Epithelial cell of esophagus (primary cell): ENCODE results near the gene ALDH4A1.

Experiments
- DNase-seq: peaks from one replicate; pipeline ENCODE4 v3.0.0; 2010; ENCODE audit warnings: low read depth
- H3K4me3 ChIP-seq: 2 replicates; pipeline ENCODE4 v1.5.1; 2011; ENCODE audit warnings: mild to moderate bottlenecking, low read length, control low read depth
- TF ChIP-seq, protein P1 (sequence below): IDR thresholded peaks from 2 replicates; pipeline ENCODE4 v1.5.1; 2011; ENCODE audit warnings: low read depth, mild to moderate bottlenecking, low read length, control low read depth, inconsistent platforms; ENCODE audit not compliant: insufficient read depth; ENCODE audit errors: missing control alignments

ALDH4A1 gene

DNA sequence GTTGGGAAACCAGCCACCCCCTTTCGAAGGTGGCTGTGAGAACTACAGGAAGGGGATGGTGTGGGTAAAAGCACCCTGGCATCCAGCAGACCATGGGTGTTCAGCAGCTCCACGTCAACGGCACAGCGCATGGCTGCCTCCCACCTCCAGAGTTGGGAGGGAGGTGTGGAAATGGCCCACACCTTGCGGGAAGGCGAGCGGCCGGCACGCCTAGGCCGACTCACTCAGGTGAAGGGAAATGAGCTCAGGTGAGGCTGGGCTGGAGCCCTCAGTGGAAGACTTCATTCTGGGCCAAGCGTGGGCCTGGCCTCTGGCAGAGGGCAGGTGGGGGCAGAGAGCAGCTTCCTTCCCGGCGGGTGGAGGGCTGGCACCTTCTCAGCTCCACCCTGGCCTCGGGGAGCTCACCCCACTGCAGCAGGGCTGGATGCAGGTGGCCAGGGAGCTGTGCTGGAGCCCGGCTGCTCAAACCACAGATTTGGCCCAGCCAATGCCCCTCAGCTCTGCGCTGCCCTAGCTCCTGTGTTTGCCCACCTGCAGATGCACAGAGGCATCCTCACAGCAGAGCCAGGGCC lies 24.8 kb upstream of the ALDH4A1 start:
- peak; percentile 79 for DNase-seq

DNA sequence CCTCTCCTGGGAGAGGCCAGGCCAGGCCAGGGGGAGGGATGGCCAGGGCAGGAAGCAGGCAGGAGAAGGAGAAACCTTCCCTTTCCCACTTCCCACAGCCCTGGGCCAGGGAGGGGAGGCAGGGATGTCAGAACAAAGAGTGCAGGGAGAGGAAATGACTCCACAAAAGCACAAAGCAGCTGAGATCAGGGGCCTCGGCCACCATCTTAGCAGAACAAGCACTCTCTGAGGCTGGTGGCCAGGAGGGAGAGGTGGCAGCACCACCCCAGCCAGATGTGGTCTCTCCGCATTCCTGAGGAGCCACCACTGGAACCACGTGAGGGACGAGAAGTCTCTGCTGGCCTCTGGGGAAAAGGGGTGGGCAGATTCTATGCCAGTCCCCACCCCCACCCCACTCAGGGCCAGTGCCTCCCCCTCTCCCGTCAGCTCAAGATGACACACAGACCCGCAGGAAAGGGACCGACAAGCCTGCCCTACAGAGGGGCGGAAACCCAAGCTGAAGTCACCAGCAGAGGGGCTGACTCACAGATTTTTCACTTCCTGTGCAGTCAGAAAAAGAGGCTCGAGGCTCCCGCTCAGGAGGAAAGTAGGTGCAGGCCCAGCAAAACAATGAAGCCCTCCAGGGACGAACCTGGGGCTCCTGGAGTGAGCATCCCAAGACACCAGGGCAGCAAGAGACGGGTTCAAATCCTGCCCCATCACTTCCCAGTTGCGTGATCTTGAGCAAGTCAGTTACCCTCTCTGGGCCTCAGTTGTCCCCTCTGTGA lies 24.1 kb upstream of the ALDH4A1 start:
- TF ChIP-seq, protein P1, sequence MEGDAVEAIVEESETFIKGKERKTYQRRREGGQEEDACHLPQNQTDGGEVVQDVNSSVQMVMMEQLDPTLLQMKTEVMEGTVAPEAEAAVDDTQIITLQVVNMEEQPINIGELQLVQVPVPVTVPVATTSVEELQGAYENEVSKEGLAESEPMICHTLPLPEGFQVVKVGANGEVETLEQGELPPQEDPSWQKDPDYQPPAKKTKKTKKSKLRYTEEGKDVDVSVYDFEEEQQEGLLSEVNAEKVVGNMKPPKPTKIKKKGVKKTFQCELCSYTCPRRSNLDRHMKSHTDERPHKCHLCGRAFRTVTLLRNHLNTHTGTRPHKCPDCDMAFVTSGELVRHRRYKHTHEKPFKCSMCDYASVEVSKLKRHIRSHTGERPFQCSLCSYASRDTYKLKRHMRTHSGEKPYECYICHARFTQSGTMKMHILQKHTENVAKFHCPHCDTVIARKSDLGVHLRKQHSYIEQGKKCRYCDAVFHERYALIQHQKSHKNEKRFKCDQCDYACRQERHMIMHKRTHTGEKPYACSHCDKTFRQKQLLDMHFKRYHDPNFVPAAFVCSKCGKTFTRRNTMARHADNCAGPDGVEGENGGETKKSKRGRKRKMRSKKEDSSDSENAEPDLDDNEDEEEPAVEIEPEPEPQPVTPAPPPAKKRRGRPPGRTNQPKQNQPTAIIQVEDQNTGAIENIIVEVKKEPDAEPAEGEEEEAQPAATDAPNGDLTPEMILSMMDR = no peak
- H3K4me3 ChIP-seq = no peak overlapping the region
- DNase-seq = peak; percentile 96

More for the DNA sequence above, 24.8 kb upstream of the ALDH4A1 start:
- TF ChIP-seq, protein P1 = no peak
- no peak overlapping the region for H3K4me3 ChIP-seq

DNA sequence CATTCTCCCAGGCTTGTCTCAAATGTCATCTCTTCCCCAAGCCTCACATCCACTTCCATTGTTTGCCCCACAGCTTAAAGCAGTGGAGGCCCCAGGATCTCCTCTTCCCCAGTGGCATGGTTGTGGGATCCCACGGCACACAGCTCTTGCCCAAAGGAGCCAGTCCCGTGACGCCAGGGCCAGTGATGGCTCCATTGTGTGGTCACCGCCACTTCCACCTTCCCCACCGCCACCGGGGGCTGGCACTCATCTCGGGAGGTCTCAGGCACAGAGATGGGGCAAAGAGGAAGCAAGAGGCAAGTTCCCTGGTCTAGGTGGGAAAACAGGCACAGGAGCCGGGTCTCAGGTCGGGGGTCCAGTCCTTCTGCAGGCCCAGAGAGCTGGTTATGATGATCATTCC lies 22.9 kb upstream of the ALDH4A1 start:
- H3K4me3 ChIP-seq = no peak overlapping the region
- TF ChIP-seq, protein P1 = no peak
- no peak for DNase-seq

DNA sequence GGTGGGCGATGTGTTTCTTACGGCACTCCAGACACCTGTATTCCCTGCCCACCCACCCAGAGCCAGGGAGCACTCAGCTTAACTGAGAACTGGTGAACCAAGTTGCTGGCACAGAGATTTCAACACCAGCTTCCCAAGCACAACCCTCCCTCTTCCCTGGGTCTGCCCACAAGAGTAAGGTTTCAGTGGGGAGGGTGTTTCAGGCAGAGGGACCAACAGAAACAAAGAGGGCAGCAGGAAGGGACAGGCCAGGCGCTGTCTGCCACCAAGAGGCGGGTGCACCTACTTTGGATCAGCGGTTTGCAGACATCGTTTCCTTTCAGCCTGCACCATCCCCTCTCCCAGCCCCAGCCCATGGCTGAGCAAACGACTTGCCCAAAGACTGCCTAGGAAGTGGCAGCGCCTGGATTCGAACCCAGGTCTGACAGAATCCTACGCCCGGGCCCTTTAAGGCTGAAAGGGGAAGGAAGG lies 21.9 kb upstream of the ALDH4A1 start:
- TF ChIP-seq, protein P1 = no peak
- H3K4me3 ChIP-seq = no peak overlapping the region
- DNase-seq = peak; percentile 47

DNA sequence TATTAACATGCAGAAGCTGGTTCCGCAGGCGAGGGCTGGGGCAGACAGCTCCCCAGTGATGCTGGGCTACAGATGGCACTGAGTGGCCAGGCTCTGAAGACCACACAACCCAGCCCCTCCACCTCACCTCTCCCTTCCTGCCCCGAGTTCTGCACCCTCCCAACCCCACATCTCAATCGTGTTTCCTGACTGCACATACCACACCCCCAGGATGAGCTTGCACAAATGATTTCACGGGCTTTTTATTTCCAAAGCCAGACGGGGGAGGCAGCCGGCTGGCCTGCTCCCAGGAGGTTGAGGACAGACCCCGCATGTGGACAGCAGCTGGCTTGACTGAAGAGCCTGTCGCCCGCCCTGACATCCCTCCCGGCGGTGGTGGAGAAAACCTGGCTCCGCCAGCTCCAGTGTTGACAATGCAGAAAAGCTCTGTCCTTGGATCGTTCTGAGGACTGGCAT lies 21.4 kb upstream of the ALDH4A1 start:
- no peak overlapping the region for H3K4me3 ChIP-seq
- DNase-seq = peak; percentile 53
- TF ChIP-seq, protein P1 = no peak

DNA sequence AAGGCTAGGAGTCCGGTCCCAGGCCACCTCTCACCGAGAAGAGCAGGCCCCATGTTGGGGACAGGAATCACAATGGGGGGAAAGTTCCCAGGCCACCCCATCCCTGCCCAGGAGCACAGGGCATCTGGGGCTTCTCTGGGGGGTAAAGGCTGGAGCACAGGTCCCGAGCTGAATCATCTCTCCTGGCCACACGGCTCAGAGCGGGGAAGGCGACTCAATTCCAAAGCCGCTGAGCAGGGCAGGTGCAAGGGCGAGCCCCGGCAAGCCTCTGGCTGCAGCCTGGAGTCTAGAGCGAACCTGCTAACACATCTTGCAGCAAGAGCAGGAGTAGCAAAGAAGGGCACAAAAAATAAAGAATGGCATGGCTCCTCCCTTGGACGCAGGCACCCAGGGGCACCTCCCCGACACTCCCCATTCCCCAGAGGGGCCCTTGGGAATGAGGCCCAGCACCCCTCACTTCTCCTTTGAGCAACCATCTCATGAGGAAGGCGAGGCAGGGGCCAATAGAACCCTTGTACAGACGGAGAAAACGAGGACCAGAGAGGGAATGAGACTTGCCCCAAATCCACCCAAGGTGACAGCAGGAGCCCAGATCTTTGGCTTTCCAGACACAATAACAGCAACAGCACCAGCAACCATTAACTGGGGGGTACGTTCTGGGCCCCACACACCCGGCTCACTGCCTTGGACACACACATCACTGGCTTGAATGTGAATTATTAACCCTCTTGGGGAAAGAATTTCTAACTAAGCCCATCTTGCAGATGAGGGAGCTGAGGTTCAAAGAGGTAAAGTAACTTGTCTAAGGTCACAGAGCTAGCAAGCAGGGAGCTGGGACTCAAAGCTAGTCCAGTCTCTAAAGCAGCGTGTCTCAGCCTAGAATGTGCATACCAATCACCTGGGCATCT lies 20.7 kb upstream of the ALDH4A1 start:
- peak; percentile 59 for DNase-seq
- no peak overlapping the region for H3K4me3 ChIP-seq
- TF ChIP-seq, protein P1 = no peak
